Erythroblast (primary cell): ENCODE data around the gene CACTIN.
"Not testable (repeated sequence)": the region's sequence is repeated elsewhere in the genome, so short reads cannot be mapped to it uniquely, and the experiment has no call there.

Source experiments
- DNase-seq, 2 experiments: peaks; one replicate each; lab custom pipeline; 2025; lab: John Stamatoyannopoulos, UW
- GATA1 ChIP-seq: IDR thresholded peaks from 2 replicates; pipeline ENCODE4 v1.6.1; 2011; ENCODE audit warnings: low read depth, mild to moderate bottlenecking, control low read depth, low read length, moderate library complexity
- POLR2A ChIP-seq: IDR thresholded peaks from 2 replicates; pipeline ENCODE4 v1.6.1; 2011; ENCODE audit warnings: mild to moderate bottlenecking, low read length

The CACTIN gene

GRCh38 chr19:3580156-3580934 is 46.2 kb downstream of the CACTIN start:
- no peak for TF ChIP-seq GATA1
- no peak for TF ChIP-seq POLR2A
- DNase-seq: no peak

GRCh38 chr19:3578390-3578789 is 48.2 kb downstream of the CACTIN start:
- no peak for DNase-seq
- TF ChIP-seq GATA1 (no peak), POLR2A (no peak)

GRCh38 chr19:3577723-3578344 is 48.8 kb downstream of the CACTIN start:
- no peak for DNase-seq

GRCh38 chr19:3576696-3577443 is 49.7 kb downstream of the CACTIN start:
- DNase-seq: peak; percentile 53 to 66
- TF ChIP-seq GATA1: no peak
- no peak for TF ChIP-seq POLR2A

More at GRCh38 chr19:3577723-3578344, 48.8 kb downstream of the CACTIN start:
- TF ChIP-seq GATA1 (no peak), POLR2A (no peak)

- DNase-seq: no peak
- peak; percentile 1 for TF ChIP-seq POLR2A
- TF ChIP-seq GATA1: no peak
These were observed 50.5 kb downstream of the CACTIN start for GRCh38 chr19:3575949-3576673.

GRCh38 chr19:3575260-3575741 is 51.3 kb downstream of the CACTIN start:
- peak; percentile 55 to 60 for DNase-seq
- TF ChIP-seq POLR2A (no peak), GATA1 (no peak)

GRCh38 chr19:3573858-3574637 is 52.5 kb downstream of the CACTIN start:
- TF ChIP-seq GATA1: no peak
- TF ChIP-seq POLR2A: no peak
- peak; percentile 86 to 90 for DNase-seq

- no peak for TF ChIP-seq GATA1
- no peak for TF ChIP-seq POLR2A
These were observed 53.3 kb downstream of the CACTIN start for GRCh38 chr19:3573162-3573857.

GRCh38 chr19:3572855-3573161 is 53.8 kb downstream of the CACTIN start, which contains the start of gene HMG20B:
HMG20B (plus strand) TSS chr19:3572944; CDS start chr19:3573310, 366 bp downstream.
- DNase-seq: no peak
- TF ChIP-seq GATA1: no peak
- no peak for TF ChIP-seq POLR2A

More at GRCh38 chr19:3573162-3573857, 53.3 kb downstream of the CACTIN start:
- DNase-seq: peak in 1 of 2 experiments; percentile 66

GRCh38 chr19:3572132-3572854 is 54.3 kb downstream of the CACTIN start:
- TF ChIP-seq POLR2A (no peak), GATA1 (no peak)

GRCh38 chr19:3570606-3571011 is 56.0 kb downstream of the CACTIN start:
- TF ChIP-seq POLR2A (no peak), GATA1 (no peak)
- no peak for DNase-seq

More at GRCh38 chr19:3572132-3572854, 54.3 kb downstream of the CACTIN start:
- peak; percentile 100 for DNase-seq

- DNase-seq: not testable (repeated sequence)
These were observed 56.5 kb downstream of the CACTIN start for GRCh38 chr19:3570042-3570441.
